OCI-LY1 (cell line): Measurements from ENCODE around the gene PIAS1.
"Not testable (repeated sequence)": the region's sequence is repeated elsewhere in the genome, so short reads cannot be mapped to it uniquely, and the experiment has no call there.

Experiments used
- H2AFZ ChIP-seq: fragments of 200-600 bp; sonication (generic), shearing (Covaris generic); 2 replicates; pipeline ENCODE4 v1.6.0; 2014; ENCODE audit warnings: antibody characterized with exemption, mild to moderate bottlenecking, low read length
- H3F3A ChIP-seq: fragments of 200-600 bp; sonication (generic), shearing (Covaris generic); 2 replicates; pipeline ENCODE4 v1.6.0; 2014; ENCODE audit warnings: mild to moderate bottlenecking, antibody characterized with exemption, low read length, moderate library complexity; ENCODE audit not compliant: insufficient read depth
- H3K27ac ChIP-seq: fragments of 200-600 bp; sonication (generic); 2 replicates; pipeline ENCODE4 v1.5.1; 2014; ENCODE audit warnings: low read length, mixed run types, mild to moderate bottlenecking, low read depth; ENCODE audit not compliant: poor library complexity, severe bottlenecking
- H3K27me3 ChIP-seq: fragments of 200-600 bp; sonication (generic); 2 replicates; pipeline ENCODE4 v1.6.0; 2014; ENCODE audit warnings: antibody characterized with exemption, mild to moderate bottlenecking, low read length, moderate library complexity; ENCODE audit not compliant: insufficient read depth
- H3K36me3 ChIP-seq: fragments of 200-600 bp; sonication (generic); 2 replicates; pipeline ENCODE4 v1.6.1; 2014; ENCODE audit warnings: mild to moderate bottlenecking, antibody characterized with exemption, low read length, moderate library complexity, mixed read lengths; ENCODE audit not compliant: insufficient read depth
- H3K4me1 ChIP-seq: fragments of 200-600 bp; sonication (generic); 2 replicates; pipeline ENCODE4 v1.5.1; 2014; ENCODE audit warnings: mild to moderate bottlenecking, low read length, moderate library complexity; ENCODE audit not compliant: insufficient read depth, severe bottlenecking
- H3K4me2 ChIP-seq: fragments of 200-600 bp; sonication (generic), shearing (Covaris generic); 2 replicates; pipeline ENCODE4 v1.6.1; 2014; ENCODE audit warnings: low read length
- H3K4me3 ChIP-seq: fragments of 200-600 bp; sonication (generic); 2 replicates; pipeline ENCODE4 v1.5.1; 2014; ENCODE audit warnings: low read length, low read depth, mild to moderate bottlenecking, mixed read lengths; ENCODE audit not compliant: poor library complexity, severe bottlenecking
- H3K79me2 ChIP-seq: fragments of 200-600 bp; shearing (Covaris generic); 2 replicates; pipeline ENCODE4 v1.6.1; 2016; ENCODE audit warnings: mixed run types, low read length, mixed read lengths; ENCODE audit not compliant: insufficient read depth
- H3K9ac ChIP-seq: fragments of 200-600 bp; sonication (generic), shearing (Covaris generic); 2 replicates; pipeline ENCODE4 v1.6.1; 2014; ENCODE audit warnings: mild to moderate bottlenecking, low read length, mixed read lengths
- H3K9me2 ChIP-seq: fragments of 200-600 bp; sonication (generic), shearing (Covaris generic); 2 replicates; pipeline ENCODE4 v1.6.1; 2014; ENCODE audit warnings: low read depth, mild to moderate bottlenecking, low read length, mixed read lengths
- H3K9me3 ChIP-seq: fragments of 200-600 bp; shearing (Covaris generic); 2 replicates; pipeline ENCODE4 v1.6.1; 2014; ENCODE audit warnings: low read length, mixed read lengths
- H4K20me1 ChIP-seq: fragments of 200-600 bp; sonication (generic), shearing (Covaris generic); 2 replicates; pipeline ENCODE4 v1.6.0; 2016; ENCODE audit warnings: mild to moderate bottlenecking, low read length; ENCODE audit not compliant: insufficient read depth
- CTCF ChIP-seq: fragments of 200-600 bp; sonication (generic), shearing (Covaris generic); IDR thresholded peaks from 2 replicates; pipeline ENCODE4 v1.5.1; 2017; ENCODE audit warnings: mild to moderate bottlenecking, antibody characterized with exemption, low read length, moderate library complexity, mixed read lengths
- EZH2 ChIP-seq: fragments of 200-600 bp; sonication (generic), shearing (Covaris generic); IDR thresholded peaks from 2 replicates; pipeline ENCODE4 v1.8.0; 2017; ENCODE audit warnings: borderline replicate concordance, mixed run types, mild to moderate bottlenecking, antibody characterized with exemption, low read length, moderate library complexity, mixed read lengths

PIAS1 gene

GRCh38 chr15:68053701-68054627 is at the start of gene PIAS1:
Gene PIAS1 (plus strand): TSS chr15:68054315. CDS start chr15:68054327, 12 bp downstream.
- no peaks in the 10 kb centered on the region for H3K9me2 ChIP-seq
- H3K9me3 ChIP-seq = no peaks in the 10 kb centered on the region
- H3K36me3 ChIP-seq = peaks cover 5% of the 10 kb centered on the region; the same call in 1 of the 2 replicates
- H3K79me2 ChIP-seq = peaks cover 44% of the 10 kb centered on the region
- peaks cover 51% of the 10 kb centered on the region for H3K4me1 ChIP-seq
- TF ChIP-seq EZH2 (no peak), CTCF (peak; percentile 23; the same call in 1 of the 2 replicates)
- peak within 1 kb of the TSS; percentile 76 for H3K27ac ChIP-seq
- H3K27me3 ChIP-seq = no peaks in the 10 kb centered on the region
- no peaks in the 10 kb centered on the region for H4K20me1 ChIP-seq
- H3K4me2 ChIP-seq = peak within 1 kb of the TSS; percentile 78
- 0 out of 2 replicates have a peak, but pooled peaks cover 4% of the 10 kb centered on the region for H3F3A ChIP-seq
- H3K4me3 ChIP-seq = peak within 1 kb of the TSS; percentile 74
- H2AFZ ChIP-seq = peak within 1 kb of the TSS; percentile 35; the same call in 1 of the 2 replicates
- H3K9ac ChIP-seq = peak within 1 kb of the TSS; percentile 74

- H3K9ac ChIP-seq, H3K9me3 ChIP-seq, H3K27ac ChIP-seq, H3K4me1 ChIP-seq, H3K4me3 ChIP-seq, H3K4me2 ChIP-seq, H3K9me2 ChIP-seq, H3K27me3 ChIP-seq, H4K20me1 ChIP-seq, H3K36me3 ChIP-seq, H3F3A ChIP-seq, H3K79me2 ChIP-seq, H2AFZ ChIP-seq: not testable (repeated sequence)
These were observed 46.5 kb upstream of the PIAS1 start for GRCh38 chr15:68007642-68008041.

- Histone ChIP-seq H2AFZ (no peak overlapping the region), H3K4me2 (no peak overlapping the region), H4K20me1 (no peaks in the 10 kb centered on the region), H3K27me3 (no peaks in the 10 kb centered on the region; the same call in 1 of the 2 replicates), H3F3A (no peaks in the 10 kb centered on the region), H3K27ac (no peak overlapping the region), H3K9me2 (no peaks in the 10 kb centered on the region), H3K4me1 (no peaks in the 10 kb centered on the region), H3K9ac (no peak overlapping the region), H3K36me3 (no peaks in the 10 kb centered on the region), H3K9me3 (no peaks in the 10 kb centered on the region), H3K4me3 (no peak overlapping the region), H3K79me2 (no peaks in the 10 kb centered on the region)
- TF ChIP-seq EZH2 (no peak), CTCF (no peak)
These were observed 43.6 kb upstream of the PIAS1 start for GRCh38 chr15:68010361-68011153.
